ENCODE measurements around the gene SMPDL3B.

Gene SMPDL3B

DNA sequence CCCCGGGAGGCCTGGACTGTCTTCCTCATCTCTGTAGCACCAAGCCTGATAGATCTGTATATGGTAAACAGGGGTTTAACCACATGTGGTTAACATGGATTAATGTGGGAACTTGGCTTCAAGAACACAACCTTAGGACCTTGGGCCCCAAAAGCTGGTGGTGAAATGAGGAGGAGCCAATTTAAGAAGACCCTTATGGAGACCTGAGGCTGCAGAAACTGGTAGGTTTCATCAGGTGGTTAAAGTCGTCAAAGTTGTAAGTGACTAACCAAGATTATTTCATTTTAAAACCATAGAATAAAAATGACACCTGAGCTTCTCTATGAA, 48.5 kb upstream of the SMPDL3B start:
- Histone ChIP-seq H3K4me2 (ENCODE audit: low read length) (no peak overlapping the region), H3K4me1 (ENCODE audit: control insufficient read depth, low read length) (peaks cover 71% of the 10 kb centered on the region), H3K27ac (ENCODE audit: low read depth, low read length) (no peak overlapping the region)

DNA sequence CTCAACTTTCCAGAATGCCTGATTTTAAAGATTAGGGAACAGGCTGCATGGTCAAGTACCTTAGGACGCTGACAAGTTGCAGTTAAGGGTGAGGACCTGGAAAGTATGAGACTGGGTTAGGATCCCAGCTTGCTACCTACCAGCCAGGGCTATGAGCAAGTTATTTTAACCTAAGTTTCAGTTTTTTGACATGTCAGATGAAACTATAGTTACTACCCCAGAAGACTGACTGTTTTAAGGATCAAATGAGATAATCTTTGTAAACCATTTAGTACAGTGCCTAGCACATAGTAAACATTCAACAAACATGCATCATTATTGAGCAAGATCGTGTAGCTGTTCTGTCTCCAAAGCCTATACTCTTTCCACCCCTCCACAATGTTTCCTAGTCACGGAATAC, 48.1 kb upstream of the SMPDL3B start:
- TF ChIP-seq EZH2phosphoT487 (IDR thresholded peaks at IDR 0.05; ENCODE audit: borderline replicate concordance, low read length): no peak
- TF ChIP-seq, protein P1, sequence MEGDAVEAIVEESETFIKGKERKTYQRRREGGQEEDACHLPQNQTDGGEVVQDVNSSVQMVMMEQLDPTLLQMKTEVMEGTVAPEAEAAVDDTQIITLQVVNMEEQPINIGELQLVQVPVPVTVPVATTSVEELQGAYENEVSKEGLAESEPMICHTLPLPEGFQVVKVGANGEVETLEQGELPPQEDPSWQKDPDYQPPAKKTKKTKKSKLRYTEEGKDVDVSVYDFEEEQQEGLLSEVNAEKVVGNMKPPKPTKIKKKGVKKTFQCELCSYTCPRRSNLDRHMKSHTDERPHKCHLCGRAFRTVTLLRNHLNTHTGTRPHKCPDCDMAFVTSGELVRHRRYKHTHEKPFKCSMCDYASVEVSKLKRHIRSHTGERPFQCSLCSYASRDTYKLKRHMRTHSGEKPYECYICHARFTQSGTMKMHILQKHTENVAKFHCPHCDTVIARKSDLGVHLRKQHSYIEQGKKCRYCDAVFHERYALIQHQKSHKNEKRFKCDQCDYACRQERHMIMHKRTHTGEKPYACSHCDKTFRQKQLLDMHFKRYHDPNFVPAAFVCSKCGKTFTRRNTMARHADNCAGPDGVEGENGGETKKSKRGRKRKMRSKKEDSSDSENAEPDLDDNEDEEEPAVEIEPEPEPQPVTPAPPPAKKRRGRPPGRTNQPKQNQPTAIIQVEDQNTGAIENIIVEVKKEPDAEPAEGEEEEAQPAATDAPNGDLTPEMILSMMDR (IDR thresholded peaks at IDR 0.05; ENCODE audit: low read depth, low read length, poor library complexity, severe bottlenecking): no peak
- Histone ChIP-seq H3K4me1 (ENCODE audit: control insufficient read depth, low read length) (peaks cover 75% of the 10 kb centered on the region), H3K4me2 (ENCODE audit: low read length) (peak overlapping the region; percentile 39), H3K27me3 (ENCODE audit: control insufficient read depth, low read length) (no peaks in the 10 kb centered on the region), H3K9me2 (replicated peaks; ENCODE audit: control insufficient read depth, low read length) (no peaks in the 10 kb centered on the region), H3K4me3 (ENCODE audit: low read length) (no peak overlapping the region), H3K79me2 (ENCODE audit: control insufficient read depth, low read length) (peaks cover 8% of the 10 kb centered on the region), H3K36me3 (ENCODE audit: control insufficient read depth, low read length) (peaks cover 54% of the 10 kb centered on the region), H3K9me3 (ENCODE audit: control insufficient read depth, insufficient read depth, low read length) (no peaks in the 10 kb centered on the region), H3F3A (ENCODE audit: control insufficient read depth, insufficient read depth) (peaks cover 20% of the 10 kb centered on the region), H3K27ac (ENCODE audit: low read depth, low read length) (peak overlapping the region; percentile 14; the same call in 1 of the 2 replicates), H4K20me1 (ENCODE audit: control insufficient read depth, insufficient read depth, low read depth, low read length) (no peaks in the 10 kb centered on the region; the same call in 1 of the 2 replicates)

More for the DNA sequence above, 48.5 kb upstream of the SMPDL3B start:
- Histone ChIP-seq H3K9me3 (ENCODE audit: control insufficient read depth, insufficient read depth, low read length) (no peaks in the 10 kb centered on the region), H3F3A (ENCODE audit: control insufficient read depth, insufficient read depth) (peaks cover 16% of the 10 kb centered on the region), H3K27me3 (ENCODE audit: control insufficient read depth, low read length) (no peaks in the 10 kb centered on the region), H4K20me1 (ENCODE audit: control insufficient read depth, insufficient read depth, low read depth, low read length) (no peaks in the 10 kb centered on the region; the same call in 1 of the 2 replicates), H3K4me3 (ENCODE audit: low read length) (no peak overlapping the region), H3K36me3 (ENCODE audit: control insufficient read depth, low read length) (peaks cover 50% of the 10 kb centered on the region), H3K79me2 (ENCODE audit: control insufficient read depth, low read length) (peaks cover 8% of the 10 kb centered on the region), H3K9me2 (replicated peaks; ENCODE audit: control insufficient read depth, low read length) (no peaks in the 10 kb centered on the region)
- TF ChIP-seq EZH2phosphoT487 (IDR thresholded peaks at IDR 0.05; ENCODE audit: borderline replicate concordance, low read length): no peak
- TF ChIP-seq, protein P1 (IDR thresholded peaks at IDR 0.05; ENCODE audit: low read depth, low read length, poor library complexity, severe bottlenecking): no peak

DNA sequence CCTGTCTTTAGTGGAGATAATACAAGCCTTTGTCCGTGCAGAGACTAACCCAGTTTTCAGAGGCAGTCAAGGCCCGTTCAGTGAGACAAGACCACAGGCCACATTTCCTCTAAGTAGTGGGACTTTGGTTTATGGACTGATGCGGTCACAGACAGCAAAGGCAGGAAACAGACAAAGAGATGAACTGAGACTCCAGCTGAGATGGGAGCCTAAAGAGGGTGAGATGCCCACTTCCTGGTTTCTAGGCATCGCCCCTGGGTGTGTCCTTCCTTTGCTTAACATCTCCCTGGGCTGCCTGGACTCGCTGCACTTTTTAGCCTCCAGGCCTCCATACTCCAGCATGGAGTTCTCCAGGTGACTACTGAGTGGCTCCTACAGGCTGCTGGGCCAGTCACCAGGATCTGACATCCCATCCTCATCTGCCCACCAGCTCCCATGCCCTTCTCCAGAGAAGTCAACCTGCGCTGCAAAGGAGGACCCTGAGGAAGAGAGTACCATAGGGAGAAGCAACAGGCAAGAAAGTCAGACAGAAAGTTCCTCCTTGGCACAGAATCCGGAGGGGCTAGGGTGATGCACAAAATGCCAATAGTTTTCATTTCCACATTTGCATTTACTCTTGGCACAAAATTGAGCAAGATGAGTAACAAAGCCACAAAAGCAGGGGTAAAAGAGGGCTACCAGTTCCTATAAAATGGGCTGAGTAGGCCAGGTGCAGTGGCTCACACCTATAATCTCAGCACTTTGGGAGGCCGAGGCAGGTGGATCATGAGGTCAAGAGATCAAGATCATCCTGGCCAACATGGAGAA, 47.4 kb upstream of the SMPDL3B start:
- peak overlapping the region; percentile 39 for H3K4me2 ChIP-seq (ENCODE audit: low read length)
- H3K4me3 ChIP-seq (ENCODE audit: low read length): no peak overlapping the region

More for the DNA sequence above, 47.4 kb upstream of the SMPDL3B start:
- no peak for TF ChIP-seq EZH2phosphoT487 (IDR thresholded peaks at IDR 0.05; ENCODE audit: borderline replicate concordance, low read length)
- TF ChIP-seq, protein P1 (IDR thresholded peaks at IDR 0.05; ENCODE audit: low read depth, low read length, poor library complexity, severe bottlenecking): no peak
- peaks cover 61% of the 10 kb centered on the region for H3K36me3 ChIP-seq (ENCODE audit: control insufficient read depth, low read length)
- H4K20me1 ChIP-seq (ENCODE audit: control insufficient read depth, insufficient read depth, low read depth, low read length): no peaks in the 10 kb centered on the region; the same call in 1 of the 2 replicates
- peaks cover 8% of the 10 kb centered on the region for H3K79me2 ChIP-seq (ENCODE audit: control insufficient read depth, low read length)
- no peaks in the 10 kb centered on the region for H3K9me2 ChIP-seq (replicated peaks; ENCODE audit: control insufficient read depth, low read length)
- H3K27ac ChIP-seq (ENCODE audit: low read depth, low read length): peak overlapping the region; percentile 14; the same call in 1 of the 2 replicates
- H3K9me3 ChIP-seq (ENCODE audit: control insufficient read depth, insufficient read depth, low read length): no peaks in the 10 kb centered on the region
- H3K27me3 ChIP-seq (ENCODE audit: control insufficient read depth, low read length): no peaks in the 10 kb centered on the region
- H3F3A ChIP-seq (ENCODE audit: control insufficient read depth, insufficient read depth): peaks cover 27% of the 10 kb centered on the region
- H3K4me1 ChIP-seq (ENCODE audit: control insufficient read depth, low read length): peaks cover 82% of the 10 kb centered on the region
